ENCODE results near the gene TWF1.
A peak's percentile ranks its signal among the peaks of the same experiment; 100 is the strongest.

TWF1 gene

GRCh38 chr12:43826681-43827080 lies 20.6 kb upstream of the TWF1 start:
- no peak for TF ChIP-seq ZNF274 (IDR thresholded peaks at IDR 0.05; ENCODE audit: low read depth, low read length)
- H3K4me3 ChIP-seq (ENCODE audit: low read length) = no peak overlapping the region

DNA sequence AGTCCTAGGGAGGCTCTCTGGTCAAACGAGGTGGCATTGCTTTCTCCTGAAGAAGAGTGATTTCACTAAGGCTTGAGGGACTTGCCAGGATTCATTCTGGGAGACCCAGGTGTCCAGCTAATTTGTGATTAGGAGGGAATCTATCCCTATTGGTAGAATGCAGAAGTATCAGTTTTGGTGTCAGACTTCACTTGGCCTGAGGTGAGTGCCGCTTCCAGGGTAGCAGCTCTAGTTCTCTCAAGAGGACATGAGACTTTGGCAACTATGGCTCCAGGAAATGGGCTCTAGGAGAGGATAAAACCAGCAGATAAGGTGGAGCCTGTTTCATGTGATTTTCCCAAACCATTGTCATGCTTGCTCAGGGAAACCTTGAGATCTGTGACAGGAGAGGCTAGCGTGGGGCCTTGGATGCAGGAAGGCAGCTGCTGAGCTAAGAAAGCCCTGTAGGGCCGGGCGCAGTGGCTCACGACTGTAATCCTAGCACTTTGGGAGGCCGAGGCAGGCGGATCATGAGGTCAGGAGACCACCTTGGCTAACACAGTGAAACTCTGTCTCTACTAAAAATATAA lies 18.2 kb upstream of the TWF1 start:
- no peak overlapping the region for H3K4me3 ChIP-seq (ENCODE audit: low read length)
- TF ChIP-seq ZNF274 (IDR thresholded peaks at IDR 0.05; ENCODE audit: low read depth, low read length) = no peak

DNA sequence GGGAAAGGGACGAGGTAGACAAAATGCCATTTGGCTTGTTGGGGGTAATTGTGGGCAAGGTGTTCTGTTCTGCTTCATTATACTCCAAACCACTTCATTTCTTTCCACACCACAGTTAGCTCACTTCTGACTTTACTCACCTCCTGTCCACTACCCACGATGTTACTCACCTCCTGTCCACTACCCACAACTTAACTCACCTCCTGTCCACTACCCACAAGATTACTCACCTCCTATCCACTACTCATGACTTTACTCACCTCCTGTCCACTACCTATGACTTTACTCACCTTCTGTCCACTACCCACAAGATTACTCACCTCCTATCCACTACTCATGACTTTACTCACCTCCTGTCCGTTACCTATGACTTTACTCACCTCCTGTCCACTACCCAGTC lies 10.1 kb upstream of the TWF1 start:
- H3K4me3 ChIP-seq (ENCODE audit: low read length) = no peak overlapping the region
- no peak for TF ChIP-seq ZNF274 (IDR thresholded peaks at IDR 0.05; ENCODE audit: low read depth, low read length)

DNA sequence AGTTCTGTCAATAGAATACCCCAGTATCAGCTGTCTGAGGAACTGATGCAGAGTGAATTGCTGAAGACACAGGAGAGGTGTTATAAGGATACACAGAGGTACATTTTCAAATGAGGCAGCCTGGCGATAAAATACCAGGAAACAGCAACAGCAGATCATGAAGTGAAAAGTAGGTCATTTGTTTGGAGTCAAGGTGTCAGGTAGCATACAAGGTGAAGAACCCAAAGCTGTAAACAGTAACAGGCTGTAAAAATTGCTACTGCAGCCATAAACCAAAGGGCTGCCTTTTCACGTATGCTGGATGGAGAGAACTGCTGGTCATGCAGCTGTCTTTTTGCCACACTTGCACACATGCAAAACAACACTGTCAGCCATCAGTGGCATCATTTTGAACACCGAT lies 9.3 kb upstream of the TWF1 start:
- TF ChIP-seq ZNF274 (IDR thresholded peaks at IDR 0.05; ENCODE audit: low read depth, low read length) = no peak
- H3K4me3 ChIP-seq (ENCODE audit: low read length) = no peak overlapping the region

DNA sequence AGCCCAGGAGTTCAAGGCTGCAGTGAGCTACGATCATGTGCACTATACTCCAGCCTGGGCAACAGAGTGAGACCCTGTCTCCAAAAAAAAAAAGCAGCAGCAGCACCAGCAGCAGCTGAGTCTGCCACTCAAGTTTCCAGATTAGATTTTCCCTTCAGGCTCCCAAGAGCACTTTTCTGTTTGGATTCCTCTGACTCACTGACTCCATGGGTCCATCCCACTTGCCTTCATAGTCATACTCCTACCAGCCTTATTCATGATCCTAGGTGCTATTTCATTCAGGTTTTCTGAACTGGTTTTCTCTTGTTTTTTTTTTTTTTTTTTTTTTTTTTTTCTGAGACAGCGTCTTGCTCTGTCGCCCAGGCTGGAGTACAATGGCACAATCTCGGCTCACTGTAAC lies 6.8 kb upstream of the TWF1 start:
- no peak for TF ChIP-seq ZNF274 (IDR thresholded peaks at IDR 0.05; ENCODE audit: low read depth, low read length)
- no peak overlapping the region for H3K4me3 ChIP-seq (ENCODE audit: low read length)

DNA sequence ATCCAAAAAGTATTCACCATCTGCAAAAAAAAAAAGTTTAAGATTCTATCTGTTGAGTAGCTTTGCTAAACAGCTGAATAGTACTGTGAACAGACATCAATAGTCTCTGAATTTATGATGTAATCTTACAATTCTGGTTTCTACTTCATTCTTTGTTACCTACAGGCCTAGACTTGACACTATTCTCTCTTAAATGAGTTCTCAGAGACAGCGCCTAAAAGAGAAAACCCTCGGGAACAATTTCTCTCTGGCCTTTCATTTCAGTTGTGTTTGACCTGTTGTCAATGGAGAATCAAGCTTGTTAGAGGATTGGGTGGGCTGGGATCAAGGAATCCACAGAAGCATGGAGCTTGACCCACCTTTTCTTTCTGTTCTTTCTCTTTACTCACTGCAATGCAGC lies 5.9 kb upstream of the TWF1 start:
- TF ChIP-seq ZNF274 (IDR thresholded peaks at IDR 0.05; ENCODE audit: low read depth, low read length) = no peak
- H3K4me3 ChIP-seq (ENCODE audit: low read length) = no peak overlapping the region

- TF ChIP-seq ZNF274 (IDR thresholded peaks at IDR 0.05; ENCODE audit: low read depth, low read length) = no peak
- H3K4me3 ChIP-seq (ENCODE audit: low read length) = no peak overlapping the region
These were observed 1.3 kb upstream of the TWF1 start for GRCh38 chr12:43807386-43807785.

GRCh38 chr12:43806737-43807072 lies 588 bp upstream of the TWF1 start:
- TF ChIP-seq ZNF274 (IDR thresholded peaks at IDR 0.05; ENCODE audit: low read depth, low read length) = no peak
- peak overlapping the region; percentile 85 for H3K4me3 ChIP-seq (ENCODE audit: low read length)

DNA sequence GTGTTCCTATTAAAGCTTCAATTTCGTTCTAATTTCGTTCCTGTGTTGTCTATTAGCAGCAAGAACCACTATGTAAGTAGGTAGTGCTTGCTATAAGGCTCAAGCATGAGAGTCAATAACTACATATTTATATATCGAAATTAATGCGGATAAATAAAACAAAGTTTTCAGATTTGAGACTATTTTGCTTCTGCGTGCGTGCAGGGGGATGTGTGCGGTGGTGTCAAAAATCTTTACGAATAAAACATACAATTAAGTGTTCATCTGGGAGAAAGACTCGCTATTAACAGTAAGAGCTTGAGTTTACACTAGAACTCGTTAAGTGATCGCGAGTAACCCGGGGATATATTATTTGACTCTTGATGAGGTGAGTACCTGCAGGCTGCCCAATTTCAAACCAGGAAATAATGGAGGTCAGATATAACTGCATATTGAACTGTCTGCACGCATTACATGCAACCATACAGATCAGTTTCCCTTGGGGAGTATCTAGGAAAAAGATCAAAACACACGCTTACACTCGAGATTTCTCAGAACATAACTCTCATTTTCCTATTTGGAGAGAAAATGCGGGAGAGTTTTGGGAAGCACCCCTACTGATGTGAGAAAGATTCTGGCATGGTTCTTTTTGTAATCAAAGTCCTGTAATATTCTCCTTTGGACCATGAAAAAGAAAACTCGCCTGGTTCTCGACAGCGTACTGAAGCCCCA lies 813 bp downstream of the TWF1 start:
- TF ChIP-seq ZNF274 (IDR thresholded peaks at IDR 0.05; ENCODE audit: low read depth, low read length) = no peak
- peak overlapping the region; percentile 85 for H3K4me3 ChIP-seq (ENCODE audit: low read length)

DNA sequence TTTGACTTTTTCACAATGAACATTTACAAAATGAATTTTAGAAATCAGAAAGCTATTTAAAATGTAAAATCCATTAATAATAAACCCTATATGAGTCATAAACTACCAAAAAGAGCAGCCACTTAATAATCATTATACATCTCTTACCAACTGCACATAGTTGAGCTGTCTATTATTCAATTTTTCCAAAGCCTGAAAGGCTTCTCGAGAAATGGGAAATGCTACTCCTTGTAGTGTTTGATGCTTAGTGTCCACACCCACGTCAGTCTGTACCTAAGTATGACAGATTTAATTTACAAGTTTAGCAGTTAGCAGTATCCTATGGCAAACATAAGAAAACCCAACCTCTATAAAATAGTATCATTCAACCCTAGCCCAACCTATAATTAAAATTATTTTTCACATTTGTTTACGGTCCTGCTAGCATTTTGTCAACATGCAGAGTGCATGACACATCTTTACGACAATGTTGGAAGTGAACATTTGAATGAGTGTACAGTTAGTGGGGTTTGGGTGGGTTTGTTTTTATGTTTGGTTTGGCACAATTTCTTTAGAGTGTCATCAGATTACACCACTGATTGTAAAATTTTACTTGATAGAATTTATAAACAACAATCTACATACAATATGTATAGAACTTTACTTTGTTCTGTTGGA lies 8.4 kb downstream of the TWF1 start:
- H3K4me3 ChIP-seq (ENCODE audit: low read length) = no peak overlapping the region
- TF ChIP-seq ZNF274 (IDR thresholded peaks at IDR 0.05; ENCODE audit: low read depth, low read length) = no peak

- TF ChIP-seq ZNF274 (IDR thresholded peaks at IDR 0.05; ENCODE audit: low read depth, low read length) = no peak
- H3K4me3 ChIP-seq (ENCODE audit: low read length) = no peak overlapping the region
These were observed 10.3 kb downstream of the TWF1 start for GRCh38 chr12:43795716-43796280.

- H3K4me3 ChIP-seq (ENCODE audit: low read length) = no peak overlapping the region
- TF ChIP-seq ZNF274 (IDR thresholded peaks at IDR 0.05; ENCODE audit: low read depth, low read length) = no peak
These were observed 16.2 kb downstream of the TWF1 start for GRCh38 chr12:43789941-43790340.

- TF ChIP-seq ZNF274 (IDR thresholded peaks at IDR 0.05; ENCODE audit: low read depth, low read length) = no peak
- H3K4me3 ChIP-seq (ENCODE audit: low read length) = no peak overlapping the region
These were observed 19.0 kb downstream of the TWF1 start for GRCh38 chr12:43786899-43787693.

- no peak for TF ChIP-seq ZNF274 (IDR thresholded peaks at IDR 0.05; ENCODE audit: low read depth, low read length)
- no peak overlapping the region for H3K4me3 ChIP-seq (ENCODE audit: low read length)
These were observed 29.6 kb downstream of the TWF1 start for GRCh38 chr12:43776498-43776897.
